RWPE1 (cell line): ENCODE results near the gene MAP2K3.

Experiments used
- CTCF ChIA-PET: fragments of 350-600 bp; sonication (Branson Sonifier 250); formaldehyde crosslinking; extraction: SDS; loops from one replicate; lab custom pipeline; 2021; lab: Yijun Ruan, JAX
- POLR2A ChIA-PET: fragments of 400-600 bp; formaldehyde crosslinking; extraction: SDS; loops from one replicate; lab custom pipeline; 2020; ENCODE audit warnings: antibody characterized with exemption; ENCODE audit not compliant: low non-redundant PET; lab: Yijun Ruan, JAX
- DNase-seq: peaks from one replicate; pipeline ENCODE4 v3.0.0; 2012; ENCODE audit warnings: low spot score
- H3K27ac ChIP-seq: fragments of 450-650 bp; 2 replicates; pipeline ENCODE4 v1.5.1; 2017
- TF ChIP-seq, protein P1 (sequence below): fragments of 450-650 bp; conservative IDR thresholded peaks from 2 replicates; pipeline ENCODE4 v1.5.1; 2017; ENCODE audit warnings: low read depth, mild to moderate bottlenecking

MAP2K3 gene

DNA sequence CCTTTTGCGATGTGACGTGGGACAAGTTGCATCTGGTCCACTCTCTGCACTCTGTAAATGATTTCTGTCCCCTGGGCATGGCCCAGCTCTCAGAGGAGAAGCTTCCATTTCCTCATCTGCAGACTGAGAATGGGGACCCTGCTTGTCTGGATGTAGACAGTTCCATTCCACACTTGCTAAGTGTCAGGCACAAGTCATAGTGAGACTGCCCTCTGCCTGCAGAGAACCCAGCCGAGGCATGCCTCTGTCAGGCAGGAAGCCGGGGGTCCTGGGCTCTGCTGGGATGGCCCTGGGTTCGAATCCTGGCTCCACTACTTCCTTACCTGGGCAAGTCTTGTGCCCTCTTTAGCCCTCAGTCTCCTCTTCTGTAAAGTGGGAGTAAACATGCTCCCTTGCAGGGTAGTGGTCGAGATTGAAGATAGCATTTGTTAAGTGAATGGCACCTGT, 4.1 kb downstream of the MAP2K3 start:
- peak overlapping the region; percentile 94 for H3K27ac ChIP-seq
- TF ChIP-seq, protein P1, sequence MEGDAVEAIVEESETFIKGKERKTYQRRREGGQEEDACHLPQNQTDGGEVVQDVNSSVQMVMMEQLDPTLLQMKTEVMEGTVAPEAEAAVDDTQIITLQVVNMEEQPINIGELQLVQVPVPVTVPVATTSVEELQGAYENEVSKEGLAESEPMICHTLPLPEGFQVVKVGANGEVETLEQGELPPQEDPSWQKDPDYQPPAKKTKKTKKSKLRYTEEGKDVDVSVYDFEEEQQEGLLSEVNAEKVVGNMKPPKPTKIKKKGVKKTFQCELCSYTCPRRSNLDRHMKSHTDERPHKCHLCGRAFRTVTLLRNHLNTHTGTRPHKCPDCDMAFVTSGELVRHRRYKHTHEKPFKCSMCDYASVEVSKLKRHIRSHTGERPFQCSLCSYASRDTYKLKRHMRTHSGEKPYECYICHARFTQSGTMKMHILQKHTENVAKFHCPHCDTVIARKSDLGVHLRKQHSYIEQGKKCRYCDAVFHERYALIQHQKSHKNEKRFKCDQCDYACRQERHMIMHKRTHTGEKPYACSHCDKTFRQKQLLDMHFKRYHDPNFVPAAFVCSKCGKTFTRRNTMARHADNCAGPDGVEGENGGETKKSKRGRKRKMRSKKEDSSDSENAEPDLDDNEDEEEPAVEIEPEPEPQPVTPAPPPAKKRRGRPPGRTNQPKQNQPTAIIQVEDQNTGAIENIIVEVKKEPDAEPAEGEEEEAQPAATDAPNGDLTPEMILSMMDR = no peak
- DNase-seq = no peak
- ChIA-PET POLR2A (interaction anchor here (0.6 to 1.3 kb wide), 2 partner anchors 13 to 117 kb away, joined by 3 to 4 read pairs; no protein-coding TSS in a partner anchor), CTCF (interaction anchor here (0.9 to 1.2 kb wide), 2 partner anchors 9 to 12 kb away, joined by 3 to 10 read pairs; no protein-coding TSS in a partner anchor)

DNA sequence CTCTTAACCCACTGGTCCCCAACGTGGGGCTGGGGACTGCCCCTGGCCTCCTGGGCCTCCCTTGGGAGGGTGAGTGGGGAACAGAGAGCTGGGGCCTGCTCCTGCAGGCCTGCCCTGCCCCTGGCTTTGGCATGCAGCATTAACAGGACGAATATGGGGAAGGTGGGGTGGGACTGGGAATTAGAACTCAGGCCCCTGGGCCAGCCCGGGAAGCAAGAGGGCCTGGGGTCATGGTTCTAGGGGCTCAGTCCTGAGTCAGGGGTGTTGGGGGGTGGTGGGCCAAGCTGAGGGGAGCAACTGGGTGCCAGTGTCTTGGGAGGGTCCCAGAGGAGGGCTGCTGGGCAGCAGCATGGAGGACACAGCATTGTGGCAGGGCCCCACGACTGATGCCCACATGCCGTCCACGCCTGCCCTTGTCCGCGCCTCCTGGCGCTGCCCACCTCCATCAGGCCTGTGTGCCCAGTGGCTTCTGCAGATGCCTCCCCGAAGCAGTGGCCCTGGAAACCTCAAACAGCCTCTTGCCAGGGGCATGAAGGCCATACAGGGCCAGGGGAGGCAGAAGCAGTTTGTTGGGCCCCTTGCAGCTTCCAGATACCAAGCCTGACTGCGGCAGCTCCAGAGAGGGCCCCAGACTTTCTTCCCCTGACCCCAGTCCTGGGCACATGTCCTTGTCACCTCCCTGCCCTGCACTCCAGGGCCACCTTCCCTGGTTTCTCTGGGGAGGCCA, 4.8 kb downstream of the MAP2K3 start:
- TF ChIP-seq, protein P1 = no peak
- ChIA-PET CTCF (interaction anchor here (0.6 to 0.9 kb wide), 3 partner anchors 9 to 190 kb away, joined by 3 to 4 read pairs (median 4); no protein-coding TSS in a partner anchor), POLR2A (no interaction called here)
- H3K27ac ChIP-seq = peak overlapping the region; percentile 94
- DNase-seq = no peak

DNA sequence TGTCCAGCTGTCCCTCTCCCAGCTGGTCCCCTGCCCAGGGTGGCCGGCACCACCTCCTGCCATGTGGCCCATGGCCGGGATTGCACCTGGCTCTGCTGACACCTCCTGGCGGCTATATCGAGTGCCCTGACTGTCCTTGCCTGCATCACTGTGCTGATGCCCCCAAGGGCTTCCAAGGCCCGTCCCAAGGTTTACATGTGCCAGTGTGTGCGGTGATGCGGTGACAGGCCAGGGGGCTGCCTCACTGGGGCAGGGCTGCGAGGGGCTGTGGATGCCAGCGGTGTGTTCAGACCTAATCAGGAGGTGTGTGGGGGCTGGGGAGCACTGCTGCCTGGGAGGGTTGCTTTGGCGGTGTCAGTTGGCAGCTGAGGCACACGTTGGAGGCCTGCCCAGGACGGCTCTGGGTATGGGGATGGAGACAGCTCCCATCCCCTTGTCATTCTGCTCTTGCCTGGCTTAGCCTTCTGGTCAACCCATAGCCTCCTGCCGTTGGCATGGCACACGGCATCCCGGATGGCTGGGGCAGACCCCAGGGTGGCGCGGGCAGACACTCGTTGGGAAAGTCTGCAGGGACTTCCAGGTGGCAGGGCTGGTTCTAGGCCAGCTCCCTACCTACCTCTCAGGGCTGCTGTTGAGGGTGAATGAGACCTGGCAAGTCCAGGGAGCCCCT, 5.5 kb downstream of the MAP2K3 start:
- ChIA-PET CTCF (interaction anchor here (0.7 to 0.9 kb wide), 2 partner anchors 10 to 1240 kb away, joined by 4 read pairs; no protein-coding TSS in a partner anchor), POLR2A (no interaction called here)
- DNase-seq = no peak
- TF ChIP-seq, protein P1 = no peak
- peak overlapping the region; percentile 94 for H3K27ac ChIP-seq

- CTCF ChIA-PET = no interaction called here
- peak overlapping the region; percentile 45; the same call in 1 of the 2 replicates for H3K27ac ChIP-seq
- TF ChIP-seq, protein P1 = no peak
- no peak for DNase-seq
- POLR2A ChIA-PET = no interaction called here
These were observed 6.8 kb downstream of the MAP2K3 start for GRCh38 chr17:21291357-21291756.

DNA sequence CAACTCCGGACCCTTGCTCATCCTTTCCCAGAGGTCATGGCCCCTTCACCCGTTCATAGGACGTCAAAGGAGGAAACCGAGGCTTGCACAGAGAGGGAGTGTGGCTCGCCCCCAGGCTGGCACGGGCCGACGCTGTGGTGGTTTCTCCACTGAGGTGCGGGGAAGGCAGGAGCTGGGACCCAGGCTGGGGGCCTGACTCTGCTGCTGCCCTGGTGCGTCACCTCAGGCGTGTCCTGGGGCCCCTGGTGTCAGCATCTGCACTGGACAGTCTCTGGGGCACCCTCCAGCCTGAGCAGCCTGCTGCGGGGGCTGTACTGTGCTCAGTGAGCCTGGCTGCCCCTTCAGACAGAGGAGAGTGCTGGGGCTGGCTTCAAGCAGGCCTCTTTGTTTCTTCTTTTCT, 7.4 kb downstream of the MAP2K3 start:
- H3K27ac ChIP-seq = peak overlapping the region; percentile 45
- DNase-seq = no peak
- ChIA-PET POLR2A (no interaction called here), CTCF (no interaction called here)
- TF ChIP-seq, protein P1 = no peak

GRCh38 chr17:21292867-21293830, 8.6 kb downstream of the MAP2K3 start:
- TF ChIP-seq, protein P1 = no peak
- no peak for DNase-seq
- ChIA-PET POLR2A (no interaction called here), CTCF (no interaction called here)
- peak overlapping the region; percentile 71 for H3K27ac ChIP-seq
